Measurements from ENCODE around the gene REN. TPM values are rescaled to one million over a fixed set of nuclear protein-coding genes. Genes with fewer than 3 reads are reported as not detected.

The REN gene
- total and polyA plus RNA-seq, 4 donors = 0.05 to 0.25 (median 0.15) TPM; not detected in 1

GRCh38 chr1:204188959-204189639, 23.0 kb upstream of the REN start:
- Histone ChIP-seq H3K4me1 (ENCODE audit: control insufficient read depth in 4 of 4, insufficient read depth in 4 of 4, low read length in 3 of 4) (peaks cover 0 to 3% (median 0%) of the 10 kb centered on the region in 4 donors), H3K27me3 (ENCODE audit: control insufficient read depth in 4 of 4, insufficient read depth in 4 of 4, low read length in 3 of 4) (peaks cover 0 to 3% (median 0%) of the 10 kb centered on the region in 4 donors), H3K9me3 (ENCODE audit: control insufficient read depth in 4 of 4, low read length in 3 of 4) (no peaks in the 10 kb centered on the region), H3K36me3 (ENCODE audit: control insufficient read depth in 4 of 4, insufficient read depth in 3 of 4, low read depth in 1 of 4, low read length in 3 of 4) (no peaks in the 10 kb centered on the region), H3K9ac (ENCODE audit: low read depth in 1 of 2, low read length in 2 of 2) (no peak overlapping the region), H3K4me3 (ENCODE audit: low read depth in 1 of 3, low read length in 3 of 3) (no peak overlapping the region), H3K27ac (ENCODE audit: low read depth in 1 of 2, low read length in 2 of 2) (no peak overlapping the region)
- TF ChIP-seq ZBTB33 (IDR thresholded peaks at IDR 0.05) (no peak), YY1 (IDR thresholded peaks at IDR 0.05) (no peak), NR2F2 (IDR thresholded peaks at IDR 0.05) (no peak), MAX (IDR thresholded peaks at IDR 0.05) (no peak), JUND (IDR thresholded peaks at IDR 0.05) (no peak), HNF4A (conservative IDR thresholded peaks at IDR 0.05) (no peak), HNF4G (IDR thresholded peaks at IDR 0.05) (no peak)
- TF ChIP-seq, protein P1, sequence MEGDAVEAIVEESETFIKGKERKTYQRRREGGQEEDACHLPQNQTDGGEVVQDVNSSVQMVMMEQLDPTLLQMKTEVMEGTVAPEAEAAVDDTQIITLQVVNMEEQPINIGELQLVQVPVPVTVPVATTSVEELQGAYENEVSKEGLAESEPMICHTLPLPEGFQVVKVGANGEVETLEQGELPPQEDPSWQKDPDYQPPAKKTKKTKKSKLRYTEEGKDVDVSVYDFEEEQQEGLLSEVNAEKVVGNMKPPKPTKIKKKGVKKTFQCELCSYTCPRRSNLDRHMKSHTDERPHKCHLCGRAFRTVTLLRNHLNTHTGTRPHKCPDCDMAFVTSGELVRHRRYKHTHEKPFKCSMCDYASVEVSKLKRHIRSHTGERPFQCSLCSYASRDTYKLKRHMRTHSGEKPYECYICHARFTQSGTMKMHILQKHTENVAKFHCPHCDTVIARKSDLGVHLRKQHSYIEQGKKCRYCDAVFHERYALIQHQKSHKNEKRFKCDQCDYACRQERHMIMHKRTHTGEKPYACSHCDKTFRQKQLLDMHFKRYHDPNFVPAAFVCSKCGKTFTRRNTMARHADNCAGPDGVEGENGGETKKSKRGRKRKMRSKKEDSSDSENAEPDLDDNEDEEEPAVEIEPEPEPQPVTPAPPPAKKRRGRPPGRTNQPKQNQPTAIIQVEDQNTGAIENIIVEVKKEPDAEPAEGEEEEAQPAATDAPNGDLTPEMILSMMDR (IDR thresholded peaks at IDR 0.05; ENCODE audit: low read depth, low read length, missing input control) = no peak
- WGBS = 79% methylated on average over 11 of the region's 11 CpGs
- DNase-seq (ENCODE audit: low spot score) = no peak

- Histone ChIP-seq H3K4me1 (ENCODE audit: control insufficient read depth in 4 of 4, insufficient read depth in 4 of 4, low read length in 3 of 4) (peaks cover 0 to 3% (median 0%) of the 10 kb centered on the region in 4 donors), H3K4me3 (ENCODE audit: low read depth in 1 of 3, low read length in 3 of 3) (no peak overlapping the region), H3K36me3 (ENCODE audit: control insufficient read depth in 4 of 4, insufficient read depth in 3 of 4, low read depth in 1 of 4, low read length in 3 of 4) (no peaks in the 10 kb centered on the region), H3K27ac (ENCODE audit: low read depth in 1 of 2, low read length in 2 of 2) (no peak overlapping the region), H3K9me3 (ENCODE audit: control insufficient read depth in 4 of 4, low read length in 3 of 4) (no peaks in the 10 kb centered on the region), H3K9ac (ENCODE audit: low read depth in 1 of 2, low read length in 2 of 2) (no peak overlapping the region), H3K27me3 (ENCODE audit: control insufficient read depth in 4 of 4, insufficient read depth in 4 of 4, low read length in 3 of 4) (peaks cover 0 to 3% (median 0%) of the 10 kb centered on the region in 4 donors)
- WGBS = 68% methylated on average over 10 of the region's 10 CpGs
- TF ChIP-seq TAF1 (conservative IDR thresholded peaks at IDR 0.05) = no peak
- no peak for TF ChIP-seq GABPA (IDR thresholded peaks at IDR 0.05 in 1 of 2, conservative IDR thresholded peaks at IDR 0.05 in 1 of 2)
- TF ChIP-seq REST (IDR thresholded peaks at IDR 0.05) = no peak
- no peak for DNase-seq (ENCODE audit: low spot score)
Observed at GRCh38 chr1:204186597-204186996, 20.5 kb upstream of the REN start.

All from liver (tissue), 9 donors.